Astrocyte (in vitro differentiated cells and primary cell): Measurements from ENCODE around the gene CRNN. TPM values are rescaled to one million over a fixed set of nuclear protein-coding genes. Genes with fewer than 3 reads are reported as not detected.

Experiments used
- DNase-seq: peaks from one replicate; pipeline ENCODE4 v3.0.0-alpha.2; 2010; ENCODE audit warnings: low read depth
- FAIRE-seq: peaks from 2 replicates; lab custom pipeline; 2011; peaks lifted over from hg19 to GRCh38; lab: Jason Lieb, UNC
- H2AFZ ChIP-seq: 2 replicates; pipeline ENCODE4 v1.6.0; 2012; ENCODE audit warnings: low read depth, low read length, inconsistent platforms
- H3K27ac ChIP-seq: 2 replicates; pipeline ENCODE4 v1.5.1; 2011; ENCODE audit warnings: low read depth, low read length, inconsistent platforms
- H3K27me3 ChIP-seq: 2 replicates; pipeline ENCODE4 v1.6.0; 2011; ENCODE audit warnings: low read length, inconsistent platforms; ENCODE audit not compliant: insufficient read depth
- H3K36me3 ChIP-seq: 2 replicates; pipeline ENCODE4 v1.5.1; 2011; ENCODE audit warnings: low read length, inconsistent platforms; ENCODE audit not compliant: insufficient read depth
- H3K4me1 ChIP-seq: 2 replicates; pipeline ENCODE4 v1.5.1; 2011; ENCODE audit warnings: low read length, inconsistent platforms; ENCODE audit not compliant: insufficient read depth
- H3K4me2 ChIP-seq: 2 replicates; pipeline ENCODE4 v1.6.0; 2012; ENCODE audit warnings: low read length, inconsistent platforms
- H3K4me3 ChIP-seq: 2 replicates; pipeline ENCODE4 v1.5.1; 2011; ENCODE audit warnings: low read depth, mild to moderate bottlenecking, low read length, inconsistent platforms; ENCODE audit not compliant: insufficient read depth
- H3K79me2 ChIP-seq: 2 replicates; pipeline ENCODE4 v1.6.0; 2012; ENCODE audit warnings: mild to moderate bottlenecking, low read length, inconsistent platforms; ENCODE audit not compliant: insufficient read depth
- H3K9ac ChIP-seq: 2 replicates; pipeline ENCODE4 v1.6.0; 2012; ENCODE audit warnings: mild to moderate bottlenecking, low read length, inconsistent platforms
- H3K9me3 ChIP-seq: 2 replicates; pipeline ENCODE4 v1.5.1; 2012; ENCODE audit warnings: low read depth, mild to moderate bottlenecking, low read length, inconsistent platforms; ENCODE audit not compliant: insufficient read depth
- H4K20me1 ChIP-seq: 2 replicates; pipeline ENCODE4 v1.6.0; 2012; ENCODE audit warnings: low read length, inconsistent platforms; ENCODE audit not compliant: insufficient read depth
- H3K27ac Mint-ChIP-seq: one replicate; pipeline ENCODE4 v1.8.0; 2021; ENCODE audit warnings: mild to moderate bottlenecking, mixed read lengths; ENCODE audit not compliant: unreplicated experiment
- H3K27me3 Mint-ChIP-seq: one replicate; pipeline ENCODE4 v1.8.0; 2021; ENCODE audit warnings: low read depth, mixed read lengths; ENCODE audit not compliant: unreplicated experiment
- H3K36me3 Mint-ChIP-seq: one replicate; pipeline ENCODE4 v1.8.0; 2021; ENCODE audit warnings: low read depth, mixed read lengths; ENCODE audit not compliant: unreplicated experiment
- H3K4me1 Mint-ChIP-seq: one replicate; pipeline ENCODE4 v1.8.0; 2021; ENCODE audit warnings: low read depth, mixed read lengths; ENCODE audit not compliant: unreplicated experiment
- H3K4me3 Mint-ChIP-seq: one replicate; pipeline ENCODE4 v1.8.0; 2021; ENCODE audit warnings: mild to moderate bottlenecking, moderate library complexity, mixed read lengths; ENCODE audit not compliant: unreplicated experiment
- H3K9me3 Mint-ChIP-seq: one replicate; pipeline ENCODE4 v1.8.0; 2021; ENCODE audit warnings: mild to moderate bottlenecking, mixed read lengths; ENCODE audit not compliant: unreplicated experiment
- EZH2 ChIP-seq: IDR thresholded peaks from 2 replicates; pipeline ENCODE4 v1.6.1; 2012; ENCODE audit warnings: mild to moderate bottlenecking, low read length, inconsistent platforms; ENCODE audit not compliant: insufficient read depth
- total RNA-seq: library from RNA; stranded (reverse); gene quantifications from 2 replicates; pipeline ENCODE4 v1.2.1, GENCODE V29; 2021
- TF ChIP-seq, protein P1 (sequence below): IDR thresholded peaks from 2 replicates; pipeline ENCODE4 v1.5.1; 2011; ENCODE audit warnings: low read depth, mild to moderate bottlenecking, inconsistent platforms, low read length, moderate library complexity; ENCODE audit not compliant: insufficient read depth

Gene CRNN
- total RNA-seq, 1 donor from 2014 or later, result not detected

DNA sequence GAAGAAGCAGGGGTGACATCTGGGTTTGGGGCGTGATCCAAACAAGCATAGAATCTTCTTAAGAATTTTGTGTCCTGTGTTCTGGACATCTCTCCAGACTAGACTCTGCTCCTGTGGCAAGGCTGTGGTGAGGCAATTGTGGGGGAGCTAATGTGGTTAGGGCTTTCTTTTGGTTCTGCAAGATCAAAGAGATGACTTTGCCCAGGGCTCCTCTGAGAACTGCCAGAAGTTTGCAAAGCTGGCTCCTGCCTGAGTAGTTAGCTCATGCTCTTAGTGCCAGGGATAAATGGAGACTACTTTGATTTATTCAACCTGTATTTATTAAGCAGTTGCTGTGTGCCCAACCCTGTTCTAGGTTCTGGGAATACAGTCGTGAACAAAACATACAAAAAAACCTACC lies 34.0 kb upstream of the CRNN start:
- DNase-seq, result no peak
- H3K4me1 Mint-ChIP-seq, result no peaks in the 10 kb centered on the region
- H3K27ac Mint-ChIP-seq, result no peak overlapping the region
- peaks cover 9% of the 10 kb centered on the region for H3K27me3 Mint-ChIP-seq
- TF ChIP-seq, protein P1, sequence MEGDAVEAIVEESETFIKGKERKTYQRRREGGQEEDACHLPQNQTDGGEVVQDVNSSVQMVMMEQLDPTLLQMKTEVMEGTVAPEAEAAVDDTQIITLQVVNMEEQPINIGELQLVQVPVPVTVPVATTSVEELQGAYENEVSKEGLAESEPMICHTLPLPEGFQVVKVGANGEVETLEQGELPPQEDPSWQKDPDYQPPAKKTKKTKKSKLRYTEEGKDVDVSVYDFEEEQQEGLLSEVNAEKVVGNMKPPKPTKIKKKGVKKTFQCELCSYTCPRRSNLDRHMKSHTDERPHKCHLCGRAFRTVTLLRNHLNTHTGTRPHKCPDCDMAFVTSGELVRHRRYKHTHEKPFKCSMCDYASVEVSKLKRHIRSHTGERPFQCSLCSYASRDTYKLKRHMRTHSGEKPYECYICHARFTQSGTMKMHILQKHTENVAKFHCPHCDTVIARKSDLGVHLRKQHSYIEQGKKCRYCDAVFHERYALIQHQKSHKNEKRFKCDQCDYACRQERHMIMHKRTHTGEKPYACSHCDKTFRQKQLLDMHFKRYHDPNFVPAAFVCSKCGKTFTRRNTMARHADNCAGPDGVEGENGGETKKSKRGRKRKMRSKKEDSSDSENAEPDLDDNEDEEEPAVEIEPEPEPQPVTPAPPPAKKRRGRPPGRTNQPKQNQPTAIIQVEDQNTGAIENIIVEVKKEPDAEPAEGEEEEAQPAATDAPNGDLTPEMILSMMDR, result no peak
- no peak for TF ChIP-seq EZH2
- Histone ChIP-seq H3K79me2 (no peaks in the 10 kb centered on the region), H3K9me3 (no peaks in the 10 kb centered on the region), H3K4me3 (no peak overlapping the region), H2AFZ (no peak overlapping the region), H4K20me1 (no peaks in the 10 kb centered on the region), H3K4me1 (no peaks in the 10 kb centered on the region), H3K36me3 (no peaks in the 10 kb centered on the region), H3K27ac (no peak overlapping the region), H3K27me3 (no peaks in the 10 kb centered on the region), H3K9ac (no peak overlapping the region), H3K4me2 (no peak overlapping the region)
- no peak overlapping the region for H3K4me3 Mint-ChIP-seq
- H3K36me3 Mint-ChIP-seq, result no peaks in the 10 kb centered on the region
- no peak for FAIRE-seq
- H3K9me3 Mint-ChIP-seq, result peaks cover under 1% of the 10 kb centered on the region

GRCh38 chr1:152447484-152447883 lies 33.4 kb upstream of the CRNN start:
- no peaks in the 10 kb centered on the region for H3K4me1 ChIP-seq
- H3K4me3 ChIP-seq, result no peak overlapping the region
- H3K4me2 ChIP-seq, result no peak overlapping the region
- Mint-ChIP-seq H3K4me3 (no peak overlapping the region), H3K36me3 (no peaks in the 10 kb centered on the region), H3K4me1 (no peaks in the 10 kb centered on the region), H3K27ac (no peak overlapping the region), H3K9me3 (peaks cover 4% of the 10 kb centered on the region), H3K27me3 (peaks cover 12% of the 10 kb centered on the region)
- DNase-seq (no peak), FAIRE-seq (no peak)
- TF ChIP-seq, protein P1, result no peak
- TF ChIP-seq EZH2, result no peak
- H4K20me1 ChIP-seq, result no peaks in the 10 kb centered on the region
- no peak overlapping the region for H3K27ac ChIP-seq
- H3K9ac ChIP-seq, result no peak overlapping the region
- no peak overlapping the region for H2AFZ ChIP-seq
- H3K79me2 ChIP-seq, result no peaks in the 10 kb centered on the region
- no peaks in the 10 kb centered on the region for H3K27me3 ChIP-seq
- H3K36me3 ChIP-seq, result no peaks in the 10 kb centered on the region
- H3K9me3 ChIP-seq, result no peaks in the 10 kb centered on the region

DNA sequence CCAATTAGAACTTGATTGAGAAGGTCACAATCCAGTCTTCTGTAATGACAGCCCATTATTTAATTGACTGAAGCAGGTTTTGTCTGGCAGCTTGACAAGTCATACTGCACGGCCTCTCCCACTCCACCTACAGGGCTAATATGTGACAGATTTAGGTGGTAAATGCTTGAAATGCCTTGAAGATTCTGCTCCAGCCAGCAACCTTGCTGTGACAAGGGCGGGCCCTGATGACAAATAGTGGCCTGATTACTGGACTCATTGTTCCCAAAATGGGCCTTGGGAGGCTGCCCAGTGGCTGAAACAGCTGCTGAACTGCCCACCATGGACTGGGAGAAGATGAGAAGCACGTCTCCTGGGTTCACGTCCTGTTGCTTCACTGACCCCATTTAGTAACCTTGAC lies 30.0 kb upstream of the CRNN start:
- Histone ChIP-seq H3K36me3 (no peaks in the 10 kb centered on the region), H3K4me2 (no peak overlapping the region), H3K79me2 (no peaks in the 10 kb centered on the region), H2AFZ (no peak overlapping the region), H3K27ac (no peak overlapping the region), H4K20me1 (no peaks in the 10 kb centered on the region), H3K9me3 (no peaks in the 10 kb centered on the region), H3K4me1 (no peaks in the 10 kb centered on the region), H3K27me3 (no peaks in the 10 kb centered on the region), H3K9ac (no peak overlapping the region), H3K4me3 (no peak overlapping the region)
- Mint-ChIP-seq H3K36me3 (no peaks in the 10 kb centered on the region), H3K9me3 (peaks cover 4% of the 10 kb centered on the region), H3K27ac (no peak overlapping the region), H3K4me3 (no peak overlapping the region), H3K4me1 (no peaks in the 10 kb centered on the region), H3K27me3 (peaks cover 12% of the 10 kb centered on the region)
- TF ChIP-seq, protein P1, result no peak
- FAIRE-seq, result no peak
- no peak for DNase-seq
